HEK293 (cell line): Measurements from ENCODE around the gene SLC30A10.

Experiments used
- CTCF ChIP-seq: fragments of 450-650 bp; formaldehyde crosslinking; IDR thresholded peaks from 2 replicates; pipeline ENCODE4 v1.5.1; 2016; ENCODE audit warnings: missing biosample characterization, missing genetic modification characterization
- HOXD13 ChIP-seq: sonication (generic); formaldehyde crosslinking; IDR thresholded peaks from 2 replicates; pipeline ENCODE4 v1.8.0; 2022; ENCODE audit warnings: missing genetic modification reagents, borderline replicate concordance
- REPIN1 ChIP-seq: fragments of 450-650 bp; formaldehyde crosslinking; IDR thresholded peaks from 2 replicates; pipeline ENCODE4 v1.5.1; 2017; ENCODE audit warnings: missing biosample characterization, missing genetic modification characterization, low read depth
- REST ChIP-seq: fragments of 450-650 bp; formaldehyde crosslinking; IDR thresholded peaks from 2 replicates; pipeline ENCODE4 v1.5.1; 2016; ENCODE audit warnings: missing biosample characterization, missing genetic modification characterization
- ZBTB21 ChIP-seq: fragments of 450-650 bp; formaldehyde crosslinking; IDR thresholded peaks from 2 replicates; pipeline ENCODE4 v1.5.1; 2017; ENCODE audit warnings: missing biosample characterization, missing genetic modification characterization
- ZNF266 ChIP-seq: fragments of 450-650 bp; formaldehyde crosslinking; IDR thresholded peaks from 2 replicates; pipeline ENCODE4 v1.5.1; 2016; ENCODE audit warnings: missing biosample characterization, missing genetic modification characterization, low read depth
- ZNF785 ChIP-seq: fragments of 450-650 bp; formaldehyde crosslinking; IDR thresholded peaks from 2 replicates; pipeline ENCODE4 v1.5.1; 2016; ENCODE audit warnings: missing biosample characterization, missing genetic modification characterization
- TF ChIP-seq, protein P1 (sequence below): fragments of 450-650 bp; formaldehyde crosslinking; IDR thresholded peaks from 2 replicates; pipeline ENCODE4 v1.5.1; 2016; ENCODE audit warnings: missing biosample characterization, missing genetic modification characterization

GRCh38 chr1:219882755-219883154 is 45.6 kb downstream of the SLC30A10 start:
- TF ChIP-seq CTCF (tag by site-specific recombination): no peak
- TF ChIP-seq REST (tag by site-specific recombination): no peak
- TF ChIP-seq REPIN1 (tag by site-specific recombination): no peak
- TF ChIP-seq, protein P1, sequence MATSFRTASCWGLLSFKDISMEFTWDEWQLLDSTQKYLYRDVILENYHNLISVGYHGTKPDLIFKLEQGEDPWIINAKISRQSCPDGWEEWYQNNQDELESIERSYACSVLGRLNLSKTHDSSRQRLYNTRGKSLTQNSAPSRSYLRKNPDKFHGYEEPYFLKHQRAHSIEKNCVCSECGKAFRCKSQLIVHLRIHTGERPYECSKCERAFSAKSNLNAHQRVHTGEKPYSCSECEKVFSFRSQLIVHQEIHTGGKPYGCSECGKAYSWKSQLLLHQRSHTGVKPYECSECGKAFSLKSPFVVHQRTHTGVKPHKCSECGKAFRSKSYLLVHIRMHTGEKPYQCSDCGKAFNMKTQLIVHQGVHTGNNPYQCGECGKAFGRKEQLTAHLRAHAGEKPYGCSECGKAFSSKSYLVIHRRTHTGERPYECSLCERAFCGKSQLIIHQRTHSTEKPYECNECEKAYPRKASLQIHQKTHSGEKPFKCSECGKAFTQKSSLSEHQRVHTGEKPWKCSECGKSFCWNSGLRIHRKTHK: no peak
- no peak for TF ChIP-seq ZBTB21 (tag by site-specific recombination)
- no peak for TF ChIP-seq HOXD13
- no peak for TF ChIP-seq ZNF266 (tag by site-specific recombination)
- no peak for TF ChIP-seq ZNF785
